ENCODE measurements around the gene GGTA1. TPM values are rescaled to one million over a fixed set of nuclear protein-coding genes. Genes with fewer than 3 reads are reported as not detected.
A peak's percentile ranks its signal among the peaks of the same experiment; 100 is the strongest.
"Not testable (repeated sequence)": the region's sequence is repeated elsewhere in the genome, so short reads cannot be mapped to it uniquely, and the experiment has no call there.

Gene GGTA1
- total RNA-seq, 4 donors from 2014 or later, result 5.6 to 18.7 (median 9.5) TPM

GRCh38 chr9:121532881-121533280 is 33.2 kb upstream of the GGTA1 start:
- no peak for DNase-seq (ENCODE audit: extremely low spot score)
- 87% methylated on average over 5 of the region's 5 CpGs for WGBS
- Histone ChIP-seq H3K9me3 (no peaks in the 10 kb centered on the region), H3K4me3 (no peak overlapping the region), H3K27me3 (no peaks in the 10 kb centered on the region), H3K27ac (replicated peaks in 1 of 4) (no peak overlapping the region), H3K36me3 (no peaks in the 10 kb centered on the region), H3K4me1 (peaks cover 14 to 24% (median 22%) of the 10 kb centered on the region in 4 donors)
- TF ChIP-seq POLR2A (IDR thresholded peaks at IDR 0.05; ENCODE audit: low read depth) (no peak), EP300 (IDR thresholded peaks at IDR 0.05) (no peak), CTCF (IDR thresholded peaks at IDR 0.05) (no peak), POLR2AphosphoS5 (IDR thresholded peaks at IDR 0.05) (no peak)
- intact Hi-C loops (cut with DNase I), result no loop called here

GRCh38 chr9:121529237-121529987 is 29.8 kb upstream of the GGTA1 start:
- no peak for TF ChIP-seq POLR2A (IDR thresholded peaks at IDR 0.05; ENCODE audit: low read depth)
- TF ChIP-seq POLR2AphosphoS5 (IDR thresholded peaks at IDR 0.05), result peak; percentile 19 to 52
- WGBS, result 18% methylated on average over 8 of the region's 11 CpGs
- DNase-seq (ENCODE audit: extremely low spot score), result peak; percentile 96
- no peaks in the 10 kb centered on the region for H3K27me3 ChIP-seq
- H3K4me3 ChIP-seq, result no peak overlapping the region
- H3K4me1 ChIP-seq, result peaks cover 13 to 14% (median 14%) of the 10 kb centered on the region in 4 donors
- intact Hi-C loops (cut with DNase I), result no loop called here
- H3K27ac ChIP-seq (replicated peaks in 1 of 4), result peak overlapping the region in 2 of 4 donors; percentile 28 to 44
- H3K36me3 ChIP-seq, result no peaks in the 10 kb centered on the region
- no peaks in the 10 kb centered on the region for H3K9me3 ChIP-seq

GRCh38 chr9:121528642-121529041 is 29.0 kb upstream of the GGTA1 start:
- Histone ChIP-seq H3K4me1 (peaks cover 13 to 14% (median 14%) of the 10 kb centered on the region in 4 donors), H3K36me3 (no peaks in the 10 kb centered on the region), H3K27me3 (no peaks in the 10 kb centered on the region), H3K9me3 (no peaks in the 10 kb centered on the region), H3K4me3 (no peak overlapping the region), H3K27ac (replicated peaks in 1 of 4) (no peak overlapping the region)
- intact Hi-C loops (cut with DNase I), result no loop called here
- DNase-seq (ENCODE audit: extremely low spot score), result no peak
- TF ChIP-seq POLR2AphosphoS5 (IDR thresholded peaks at IDR 0.05) (no peak), CTCF (IDR thresholded peaks at IDR 0.05) (no peak), POLR2A (IDR thresholded peaks at IDR 0.05; ENCODE audit: low read depth) (no peak), EP300 (IDR thresholded peaks at IDR 0.05) (no peak)

GRCh38 chr9:121527371-121527770 is 27.7 kb upstream of the GGTA1 start:
- no peaks in the 10 kb centered on the region for H3K9me3 ChIP-seq
- 97% methylated on average over 5 of the region's 16 CpGs for WGBS
- no peak overlapping the region for H3K27ac ChIP-seq (replicated peaks in 1 of 4)
- TF ChIP-seq POLR2AphosphoS5 (IDR thresholded peaks at IDR 0.05), result no peak
- TF ChIP-seq CTCF (IDR thresholded peaks at IDR 0.05), result no peak
- no peak for TF ChIP-seq EP300 (IDR thresholded peaks at IDR 0.05)
- TF ChIP-seq POLR2A (IDR thresholded peaks at IDR 0.05; ENCODE audit: low read depth), result no peak
- intact Hi-C loops (cut with DNase I), result no loop called here
- H3K36me3 ChIP-seq, result no peaks in the 10 kb centered on the region
- peaks cover 13 to 14% (median 14%) of the 10 kb centered on the region in 4 donors for H3K4me1 ChIP-seq
- no peak overlapping the region for H3K4me3 ChIP-seq
- no peaks in the 10 kb centered on the region for H3K27me3 ChIP-seq
- DNase-seq (ENCODE audit: extremely low spot score), result no peak

- WGBS, result 82% methylated on average over 2 of the region's 2 CpGs
- H3K27me3 ChIP-seq; H3K36me3 ChIP-seq; H3K27ac ChIP-seq (replicated peaks in 1 of 4); H3K4me1 ChIP-seq; H3K4me3 ChIP-seq; H3K9me3 ChIP-seq; DNase-seq (ENCODE audit: extremely low spot score); intact Hi-C loops (cut with DNase I): not testable (repeated sequence)
These were observed 20.0 kb upstream of the GGTA1 start for GRCh38 chr9:121519688-121520087.

GRCh38 chr9:121518634-121519033 is 19.0 kb upstream of the GGTA1 start:
- Histone ChIP-seq H3K9me3 (peaks cover 0 to 6% (median 0%) of the 10 kb centered on the region in 4 donors), H3K27ac (replicated peaks in 1 of 4) (no peak overlapping the region), H3K36me3 (no peaks in the 10 kb centered on the region), H3K4me1 (no peaks in the 10 kb centered on the region), H3K4me3 (no peak overlapping the region), H3K27me3 (no peaks in the 10 kb centered on the region)
- DNase-seq (ENCODE audit: extremely low spot score), result no peak
- TF ChIP-seq EP300 (IDR thresholded peaks at IDR 0.05) (no peak), POLR2AphosphoS5 (IDR thresholded peaks at IDR 0.05) (no peak), POLR2A (IDR thresholded peaks at IDR 0.05; ENCODE audit: low read depth) (no peak), CTCF (IDR thresholded peaks at IDR 0.05) (no peak)
- intact Hi-C loops (cut with DNase I), result no loop called here
- 100% methylated on average over 1 of the region's 2 CpGs for whole genome bisulfite sequencing

GRCh38 chr9:121513166-121513565 is 13.5 kb upstream of the GGTA1 start:
- 74% methylated on average over 4 of the region's 4 CpGs for WGBS
- DNase-seq (ENCODE audit: extremely low spot score); H3K4me3 ChIP-seq; H3K36me3 ChIP-seq; intact Hi-C loops (cut with DNase I); H3K27me3 ChIP-seq; H3K27ac ChIP-seq (replicated peaks in 1 of 4); H3K9me3 ChIP-seq: not testable (repeated sequence)
- peaks cover 0 to 10% (median 8%) of the 10 kb centered on the region in 4 donors for H3K4me1 ChIP-seq
